Stimulated activated CD8-positive, alpha-beta memory T cell treated with anti-CD3 and anti-CD28 coated beads, Interleukin-4, amount 100 ng/mL, for 4 hours (primary cell): Measurements from ENCODE around the gene MYDGF.

Experiments used
- DNase-seq, 2 donors: peaks; one replicate each; pipeline ENCODE4 v3.0.0-alpha.2; 2020; ENCODE audit warnings: low read depth in 2 of 2, low spot score in 1 of 2

MYDGF gene

DNA sequence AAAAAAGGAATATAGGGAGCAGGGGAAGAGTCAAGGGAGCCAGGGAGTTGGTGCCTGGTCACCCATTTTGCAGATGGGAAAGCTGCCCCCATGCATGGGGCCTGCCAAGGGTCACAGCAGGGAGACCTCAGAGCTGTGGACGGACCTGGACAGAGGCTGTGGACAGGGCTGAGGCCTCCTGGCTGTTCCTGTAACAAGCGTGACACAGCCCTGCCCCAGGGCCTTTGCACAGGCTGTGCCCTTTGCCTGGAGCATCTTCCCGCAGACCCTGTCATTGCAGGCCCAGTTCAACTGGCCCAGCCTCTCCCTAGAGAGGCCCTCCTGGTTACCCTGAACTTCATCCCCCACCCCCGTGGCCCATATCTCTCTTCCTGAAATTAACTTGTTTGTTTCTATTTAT lies 24.4 kb downstream of the MYDGF start:
- no peak for DNase-seq

DNA sequence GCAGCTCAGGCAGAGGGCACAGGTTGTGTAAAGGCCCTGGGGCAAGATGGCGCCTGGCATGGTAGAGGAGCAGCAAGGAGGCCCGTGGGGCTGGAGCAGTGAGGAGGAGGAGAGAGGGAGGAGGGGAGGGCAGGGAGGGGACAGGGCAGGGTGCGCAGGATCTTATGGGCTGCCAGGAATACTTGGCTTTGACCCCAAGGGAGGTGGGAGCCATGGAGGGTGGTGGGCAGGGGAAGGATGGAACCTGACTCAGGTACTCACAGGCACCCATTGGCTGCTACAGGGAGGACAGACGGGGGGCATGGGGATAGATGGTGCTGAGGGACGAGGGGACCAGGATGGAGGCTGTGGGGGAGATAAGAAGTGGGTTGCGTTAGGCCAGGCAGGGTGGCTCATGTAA lies 27.5 kb downstream of the MYDGF start:
- no peak for DNase-seq

DNA sequence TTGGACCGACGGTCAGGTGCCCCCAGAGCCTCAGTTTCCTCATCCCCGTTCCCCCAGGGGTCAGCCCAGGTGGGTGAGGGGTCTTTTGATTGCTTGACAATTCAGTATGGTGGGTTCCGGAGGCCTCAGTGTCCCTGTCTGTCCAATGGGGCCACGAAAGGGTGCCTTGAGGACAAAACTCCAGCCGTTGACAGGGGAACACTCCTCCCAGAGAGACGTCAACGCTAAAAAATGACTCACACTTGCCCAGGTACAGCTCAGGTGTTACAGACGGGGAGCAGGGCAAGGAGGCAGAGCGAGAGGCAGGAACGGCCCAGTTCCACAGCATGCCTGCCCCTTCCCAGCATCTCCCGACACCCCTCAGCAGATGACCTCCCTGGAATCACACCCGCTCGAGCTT lies 29.0 kb downstream of the MYDGF start:
- no peak for DNase-seq

DNA sequence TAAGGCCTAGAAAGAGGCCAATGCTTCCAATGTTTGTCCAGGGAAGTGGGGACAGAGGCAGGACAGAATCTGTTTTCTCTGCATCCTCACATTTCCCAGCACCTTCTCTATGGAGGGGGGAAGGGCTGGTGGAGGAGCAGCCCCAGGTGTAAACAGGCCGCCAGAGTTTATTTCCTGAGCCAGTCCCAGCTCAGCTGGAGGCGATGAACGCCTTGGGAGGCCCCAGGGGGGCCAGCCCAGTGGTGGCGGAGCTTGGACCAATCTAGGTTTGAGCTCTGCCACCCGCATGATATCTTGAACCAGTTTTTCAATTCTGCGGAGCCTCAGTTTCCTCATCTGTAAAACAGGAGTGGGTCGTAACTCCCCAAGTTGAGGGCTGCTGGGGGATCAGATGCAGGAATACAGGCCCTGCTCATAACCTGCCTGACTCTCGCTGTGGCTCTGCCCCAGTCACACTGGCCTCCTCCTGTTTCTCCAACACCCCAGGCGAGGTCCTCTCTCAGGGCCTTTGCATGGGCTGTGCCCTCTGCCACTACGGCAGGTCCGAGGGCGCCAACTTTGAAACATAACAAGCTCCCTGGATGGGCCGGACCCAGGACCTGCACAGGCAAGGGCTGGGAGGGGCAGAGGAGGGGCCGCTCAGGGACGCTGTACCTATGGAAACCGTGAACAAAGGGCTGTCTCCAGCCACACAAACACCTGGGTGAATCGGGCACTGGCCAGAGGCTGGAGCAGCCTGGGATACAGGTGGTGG lies 29.7 kb downstream of the MYDGF start:
- no peak for DNase-seq

GRCh38 chr19:4639531-4640246 lies 30.5 kb downstream of the MYDGF start:
- DNase-seq, result no peak

- DNase-seq, result peak; percentile 98
Measured at GRCh38 chr19:4638828-4639530, 31.2 kb downstream of the MYDGF start, which contains the start of gene TNFAIP8L1. TSS of gene TNFAIP8L1 (plus strand) at chr19:4639516. CDS start at chr19:4651870, 12,354 bp downstream.

GRCh38 chr19:4638317-4638716 lies 31.8 kb downstream of the MYDGF start:
- DNase-seq, result no peak

- no peak for DNase-seq
Measured at GRCh38 chr19:4636761-4637160, 33.4 kb downstream of the MYDGF start.

- peak; percentile 43 to 46 for DNase-seq
Measured at GRCh38 chr19:4636151-4636717, 33.9 kb downstream of the MYDGF start.

DNA sequence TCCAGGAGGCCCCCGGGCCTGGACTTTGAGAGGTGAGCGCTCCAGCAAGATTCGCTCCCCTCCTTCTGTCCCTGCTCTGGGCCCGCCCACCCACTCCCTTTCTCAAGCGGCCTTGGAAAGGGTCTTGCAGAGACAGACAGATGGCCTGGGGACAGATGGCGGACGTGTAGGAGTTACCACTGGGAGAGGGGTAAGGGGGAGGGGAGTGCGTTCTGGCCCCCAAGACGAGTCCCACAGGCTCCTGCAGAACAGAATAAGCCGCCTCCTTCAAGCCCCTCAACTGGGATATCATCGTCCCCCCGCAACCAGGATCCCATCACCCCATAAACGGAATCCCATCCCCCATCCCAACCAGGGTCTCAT lies 34.4 kb downstream of the MYDGF start:
- no peak for DNase-seq

DNA sequence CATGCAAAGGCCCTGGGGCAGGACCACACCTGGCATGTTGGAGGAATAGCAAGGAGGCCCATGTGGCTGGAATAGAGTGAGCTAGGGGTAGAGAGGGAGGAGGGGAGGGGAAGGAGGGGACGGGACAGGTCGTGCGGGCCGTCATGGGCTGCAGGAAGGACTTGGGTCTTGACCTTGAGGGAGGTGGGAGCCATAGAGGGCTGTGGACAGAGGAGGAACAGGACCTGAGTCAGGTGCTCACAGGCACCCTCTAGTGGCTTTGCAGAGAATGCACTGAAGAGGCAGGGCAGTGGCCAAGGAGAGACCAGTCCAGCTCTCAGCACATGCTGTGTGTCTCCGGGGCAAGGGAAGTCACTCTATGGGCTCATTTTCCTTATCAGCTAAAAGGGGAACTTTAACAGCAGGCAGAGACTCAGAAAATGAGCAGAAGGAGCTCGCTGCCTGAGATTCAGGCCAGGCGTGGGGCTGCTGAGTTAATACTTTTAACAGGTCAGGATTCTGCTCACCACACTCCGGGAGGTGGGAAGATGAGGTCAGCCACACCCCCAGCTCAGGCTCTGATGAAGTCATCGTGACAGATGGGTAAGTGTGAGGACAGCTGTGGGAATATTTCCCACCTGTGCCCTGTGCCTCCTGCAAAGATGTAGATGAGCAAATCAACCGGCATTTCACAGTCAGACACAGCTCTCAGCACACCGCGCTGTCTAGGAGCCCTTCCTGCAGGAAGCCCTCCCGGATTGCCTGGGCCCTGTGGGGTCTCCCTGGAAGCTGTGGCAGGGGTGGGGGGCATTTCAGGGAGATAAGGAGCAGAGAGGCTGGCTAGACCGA lies 36.8 kb downstream of the MYDGF start:
- no peak for DNase-seq

DNA sequence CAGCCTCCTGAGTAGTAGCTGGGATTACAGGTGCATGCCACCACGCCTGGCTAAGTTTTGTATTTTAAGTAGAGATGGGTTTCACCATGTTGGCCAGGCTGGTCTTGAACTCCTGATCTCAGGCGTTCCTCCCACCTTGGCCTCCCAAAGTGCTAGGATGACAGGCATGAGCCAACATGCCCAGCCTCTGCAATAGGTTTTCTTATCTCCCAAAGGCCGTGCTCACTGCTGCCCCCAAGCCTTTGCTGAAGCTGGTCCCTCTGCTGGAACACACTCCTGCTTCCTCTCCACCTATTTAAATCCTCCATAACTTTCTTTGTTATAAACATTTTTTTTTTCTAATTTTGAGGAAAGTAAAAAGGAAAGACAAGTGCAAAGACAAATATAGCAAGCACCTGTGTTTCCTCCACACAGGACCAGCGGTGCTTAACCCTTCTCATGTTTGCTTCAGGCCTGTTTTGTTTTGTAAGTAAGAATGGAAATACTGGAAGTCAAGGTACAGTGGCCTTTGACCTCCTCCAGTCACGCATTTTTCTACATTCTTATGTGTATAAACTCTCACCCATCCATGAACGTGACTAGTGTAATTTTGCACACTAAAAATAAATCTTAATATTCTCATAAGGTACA lies 45.3 kb downstream of the MYDGF start:
- no peak for DNase-seq

- no peak for DNase-seq
Measured at GRCh38 chr19:4624301-4624700, 45.8 kb downstream of the MYDGF start.

DNA sequence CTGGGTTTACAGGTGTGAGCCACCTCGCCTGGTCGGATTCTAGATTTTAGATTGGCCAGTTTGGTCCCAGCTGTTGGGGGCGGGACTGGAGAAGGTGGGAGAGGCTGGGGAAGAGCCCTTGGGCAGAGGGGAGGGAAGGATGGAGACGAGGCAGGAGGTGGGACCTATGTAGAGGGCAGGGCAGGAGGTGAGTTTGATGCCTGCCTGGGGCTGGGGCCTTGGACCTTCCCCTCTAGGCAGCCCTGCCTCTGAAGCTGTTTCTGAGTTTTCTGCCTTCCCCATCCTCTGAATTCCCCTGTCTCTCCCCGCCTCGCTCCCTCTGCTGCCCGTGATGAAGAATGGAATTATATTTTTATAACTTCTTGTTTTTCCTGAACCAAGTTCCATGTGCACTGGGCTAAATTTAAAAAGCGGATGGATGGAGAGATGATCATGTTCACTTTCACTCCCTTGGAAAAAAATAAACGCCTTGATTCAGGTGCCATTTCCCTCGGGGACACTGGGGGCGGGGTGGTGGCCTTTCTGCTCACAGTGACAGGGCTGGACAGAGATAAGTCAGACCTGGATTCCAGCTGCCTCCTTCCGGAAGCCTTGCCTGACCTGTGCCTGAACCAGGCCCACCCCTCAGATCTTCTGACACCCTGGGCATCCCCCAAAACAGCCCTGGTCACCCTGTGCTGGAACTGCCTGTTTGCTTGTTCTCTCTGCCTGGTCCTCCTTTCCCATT lies 47.3 kb downstream of the MYDGF start:
- DNase-seq, result no peak

GRCh38 chr19:4620675-4621074 lies 49.5 kb downstream of the MYDGF start:
- no peak for DNase-seq

DNA sequence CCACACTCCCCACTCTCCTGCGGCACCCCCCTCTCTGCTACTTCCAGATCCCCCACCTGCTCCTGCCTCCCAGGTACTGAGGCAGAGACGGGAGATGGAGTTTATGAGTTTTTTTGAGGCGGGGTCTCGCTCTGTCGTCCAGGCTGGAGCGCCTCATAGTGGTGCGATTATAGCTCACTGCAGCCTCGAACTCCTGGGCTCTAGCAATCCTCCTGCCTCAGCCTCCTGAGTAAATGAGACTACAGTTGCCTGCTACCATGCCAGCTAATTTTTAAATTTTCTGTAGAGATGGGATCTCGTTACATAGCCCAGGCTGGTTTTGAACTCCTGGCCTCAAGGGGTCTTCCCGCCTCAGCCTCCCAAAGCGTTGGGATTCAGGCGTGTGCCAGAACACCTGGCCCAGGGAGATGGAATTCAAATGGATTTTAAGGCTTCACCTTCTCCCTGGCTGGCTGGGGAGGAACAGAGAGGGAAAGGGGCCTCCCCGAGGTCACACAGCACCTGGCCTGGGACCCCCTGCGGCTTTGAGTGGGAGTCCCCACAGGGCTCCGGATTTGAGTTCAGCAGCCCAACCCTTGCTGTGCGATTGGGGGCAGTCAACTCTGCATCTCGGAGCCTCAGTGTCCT lies 50.4 kb downstream of the MYDGF start:
- DNase-seq, result no peak

GRCh38 chr19:4618019-4618418 lies 52.1 kb downstream of the MYDGF start:
- no peak for DNase-seq

DNA sequence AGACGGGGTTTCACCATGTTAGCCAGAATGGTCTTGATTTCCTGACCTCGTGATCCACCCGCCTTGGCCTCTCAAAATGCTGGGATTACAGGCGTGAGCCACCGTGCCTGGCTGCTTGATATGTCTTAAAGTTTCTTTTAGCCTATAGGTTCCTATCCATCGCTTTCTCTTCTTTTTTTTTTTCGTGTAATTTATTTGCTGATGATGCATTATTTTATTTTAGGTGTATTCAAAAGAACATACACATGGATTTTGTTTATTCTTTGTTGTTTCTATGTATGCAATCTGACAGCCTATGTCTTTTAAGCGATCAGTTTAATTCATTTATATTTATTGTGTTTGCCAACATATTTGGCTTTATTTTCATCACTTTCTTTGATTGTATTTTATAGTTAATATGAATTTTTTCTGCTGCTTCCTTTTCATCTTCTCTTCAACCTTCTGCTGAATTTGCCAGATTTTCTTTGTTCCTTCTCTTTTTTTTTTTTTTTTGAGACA lies 56.8 kb downstream of the MYDGF start:
- no peak for DNase-seq

DNA sequence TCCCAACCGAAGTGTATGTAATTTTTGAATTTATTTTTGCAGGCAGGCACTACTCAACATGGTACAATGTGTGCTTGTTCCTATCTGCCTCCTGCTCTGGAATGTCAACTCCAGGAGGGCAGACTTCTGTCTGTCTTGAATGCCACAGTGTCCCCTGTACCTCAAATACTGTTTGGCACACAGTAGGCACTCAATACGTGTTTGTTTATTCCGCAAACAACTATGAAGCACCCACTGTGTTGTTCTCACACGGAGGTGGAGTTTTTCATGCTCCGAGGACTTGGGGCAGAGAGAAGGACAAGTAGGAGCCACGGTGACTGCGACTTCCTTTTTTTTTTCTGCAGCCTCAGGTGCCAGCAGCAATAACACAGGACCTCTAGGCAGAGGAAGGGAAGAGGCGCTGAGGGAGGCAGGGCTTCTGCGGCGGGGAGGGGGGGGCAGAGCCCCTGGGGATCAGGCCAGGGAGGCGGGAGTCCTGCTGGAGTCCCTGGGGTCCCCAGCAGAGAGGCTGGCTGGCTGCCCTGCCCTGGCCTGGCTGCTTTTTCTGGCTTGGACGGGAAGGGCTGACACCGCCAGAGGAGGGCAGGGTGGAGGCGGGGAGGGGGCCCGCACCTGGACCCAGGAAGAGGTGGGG lies 60.1 kb downstream of the MYDGF start:
- DNase-seq, result no peak
